ENCODE measurements around the gene RAI1.
A peak's percentile ranks its signal among the peaks of the same experiment; 100 is the strongest.

The RAI1 gene

GRCh38 chr17:17820046-17820445 lies 138.8 kb downstream of the RAI1 start:
- DNase-seq = no peak

DNA sequence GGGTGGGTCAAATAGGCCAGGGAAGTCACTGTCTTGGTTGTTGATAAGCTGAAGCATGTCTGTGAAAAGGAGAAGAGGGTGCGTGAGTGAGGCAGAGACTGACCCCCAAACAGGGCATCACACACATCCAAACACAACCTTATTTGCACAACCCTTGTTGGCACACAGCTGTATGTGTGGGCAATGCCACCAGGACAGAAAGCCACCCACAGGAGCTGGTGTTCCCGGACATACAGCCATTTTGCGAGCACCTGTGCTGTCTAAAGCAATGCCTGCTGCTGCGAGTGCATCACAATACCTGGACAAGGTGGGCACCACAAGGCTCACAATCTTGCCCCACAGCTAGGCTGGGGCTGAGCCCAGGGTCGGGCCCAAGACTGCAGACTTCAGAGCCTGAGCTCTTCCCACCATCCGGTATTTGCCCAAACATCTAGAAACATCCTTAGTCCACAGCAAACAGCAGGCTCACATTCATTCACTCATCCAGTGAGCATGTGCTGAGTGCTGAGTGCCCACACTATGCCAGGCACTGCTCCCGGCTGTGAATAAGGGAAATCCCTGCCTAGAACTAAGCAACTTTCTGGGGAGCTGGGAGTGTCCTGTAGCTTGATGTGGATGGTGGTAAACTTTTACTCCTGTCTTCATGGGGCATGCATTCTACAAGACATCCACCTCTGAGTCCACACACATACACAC lies 139.4 kb downstream of the RAI1 start:
- DNase-seq = no peak

DNA sequence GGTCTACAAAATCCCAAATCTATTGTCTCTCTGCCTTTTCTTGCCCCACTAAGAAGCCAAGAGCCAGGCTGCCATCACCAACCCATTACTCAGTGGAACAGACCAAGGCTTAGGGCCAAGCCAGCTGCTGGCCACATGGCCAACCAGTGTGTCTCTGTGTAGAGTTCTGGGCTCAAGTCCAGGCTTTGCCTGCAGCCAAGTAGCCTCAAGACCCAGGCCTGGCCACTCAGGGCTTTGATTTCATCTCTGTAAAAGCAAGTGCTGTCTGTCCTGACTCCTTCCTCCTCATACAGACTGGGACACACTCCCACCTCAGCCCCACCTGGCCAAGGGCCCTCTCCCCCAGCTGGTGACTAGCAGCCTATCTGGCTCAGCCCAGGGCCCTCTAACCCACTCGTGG lies 140.9 kb downstream of the RAI1 start:
- peak; percentile 35 for DNase-seq

GRCh38 chr17:17822616-17823015 lies 141.4 kb downstream of the RAI1 start:
- DNase-seq = no peak

DNA sequence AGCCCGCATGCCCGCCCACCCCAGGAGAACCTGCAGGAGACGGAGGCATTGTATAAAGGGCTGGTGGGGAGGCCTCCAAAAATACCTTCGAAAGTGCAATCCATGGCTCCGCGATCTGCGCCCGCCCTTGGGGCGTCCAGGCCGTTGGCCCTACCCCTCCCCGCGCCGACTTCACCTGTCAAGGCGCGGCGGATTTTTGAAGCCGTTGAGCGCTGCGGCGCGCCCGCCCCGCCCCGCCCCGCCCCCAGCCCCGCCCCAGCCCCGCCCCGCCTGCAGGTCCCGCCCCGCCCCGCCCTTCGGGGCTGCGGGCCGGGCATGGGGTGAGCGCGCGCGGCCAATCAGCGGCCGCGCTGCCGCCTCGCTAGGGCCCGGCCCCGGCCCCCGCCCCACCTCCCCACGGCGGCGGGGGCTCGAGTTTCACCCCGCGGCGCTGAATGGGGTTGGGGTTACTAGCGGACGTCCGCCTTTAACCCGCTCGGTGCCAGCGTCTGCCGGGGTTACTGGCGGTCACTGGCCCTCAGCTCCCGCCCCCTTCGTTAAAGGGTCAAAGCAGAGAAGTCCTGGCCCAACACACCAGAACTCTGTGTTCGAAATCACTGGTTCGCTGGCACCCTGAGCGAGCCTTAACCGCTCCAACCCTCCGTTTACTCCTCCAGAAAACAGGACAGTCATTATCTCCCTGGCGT lies 142.3 kb downstream of the RAI1 start:
- DNase-seq = peak; percentile 85

DNA sequence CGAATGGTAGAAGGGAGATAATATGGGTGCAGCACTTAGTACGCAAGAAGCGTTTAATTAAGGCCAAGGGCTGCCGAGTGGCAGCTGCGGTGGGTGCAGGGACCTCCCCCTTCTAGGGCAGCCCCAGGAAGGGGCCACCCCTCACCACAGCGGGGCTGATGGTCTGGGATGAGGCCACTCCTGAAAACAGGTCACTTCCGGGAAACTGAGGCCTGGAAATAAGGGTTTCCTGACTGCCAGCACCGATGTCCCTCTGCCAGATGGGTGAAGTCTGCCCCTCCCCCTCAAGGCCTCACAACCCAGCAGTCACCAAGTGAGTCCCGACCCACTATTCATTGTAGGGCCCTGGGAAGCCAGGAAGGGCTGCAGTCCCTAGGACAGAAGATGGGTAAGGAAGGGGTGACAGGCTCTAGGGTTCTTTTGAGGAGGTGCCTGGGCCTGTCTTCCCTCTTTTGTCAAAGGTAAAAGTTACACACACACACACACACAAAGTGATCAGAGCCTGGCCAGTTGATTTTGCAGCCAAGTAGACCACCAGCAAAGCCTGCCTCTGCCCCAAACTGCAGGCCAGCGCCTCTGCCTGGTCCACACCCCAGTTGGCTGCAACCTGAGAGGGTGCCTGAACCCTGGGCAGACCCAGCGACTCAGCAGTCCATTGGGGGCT lies 143.0 kb downstream of the RAI1 start:
- no peak for DNase-seq

DNA sequence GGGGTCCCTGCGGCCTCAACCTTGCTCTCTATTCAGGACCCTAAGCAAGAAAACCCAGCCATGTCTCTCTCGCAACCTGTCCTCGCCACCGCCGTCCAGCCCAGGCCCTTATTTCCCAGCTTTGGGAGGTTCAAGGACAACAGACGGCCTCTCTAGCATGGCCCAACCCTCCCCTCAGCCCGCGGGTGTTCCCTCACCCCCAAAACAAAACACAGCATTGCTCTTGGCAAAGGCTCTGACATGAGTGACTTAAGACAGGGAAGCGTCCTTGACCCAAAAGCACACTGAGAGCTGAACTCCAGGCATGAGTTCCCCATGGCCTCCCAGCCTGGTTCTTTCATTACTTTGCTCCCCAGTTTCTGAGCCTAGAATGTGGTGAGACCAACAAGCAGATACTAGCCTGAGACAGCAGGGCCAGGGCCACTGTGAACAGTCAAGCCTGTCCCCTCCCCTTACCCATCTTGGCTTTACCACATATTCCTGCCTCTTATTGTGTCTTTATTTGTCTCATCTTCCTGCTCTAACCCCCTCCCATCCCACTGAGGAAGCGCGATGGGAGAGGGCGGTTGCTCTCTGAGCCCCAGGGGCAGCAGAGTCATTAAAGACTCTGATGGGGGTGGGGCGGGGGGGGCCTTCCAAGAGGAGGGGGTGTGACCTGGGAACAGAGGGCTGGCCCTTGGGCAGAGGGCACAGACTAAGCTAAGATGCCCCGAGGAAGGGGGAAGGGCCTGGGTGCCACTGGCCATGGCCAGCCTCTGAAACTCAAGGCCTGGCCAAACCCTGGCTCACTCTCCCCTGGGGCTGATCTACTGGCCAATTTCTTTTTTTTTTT lies 143.7 kb downstream of the RAI1 start:
- no peak for DNase-seq

GRCh38 chr17:17826342-17826713 lies 145.1 kb downstream of the RAI1 start:
- DNase-seq = no peak

DNA sequence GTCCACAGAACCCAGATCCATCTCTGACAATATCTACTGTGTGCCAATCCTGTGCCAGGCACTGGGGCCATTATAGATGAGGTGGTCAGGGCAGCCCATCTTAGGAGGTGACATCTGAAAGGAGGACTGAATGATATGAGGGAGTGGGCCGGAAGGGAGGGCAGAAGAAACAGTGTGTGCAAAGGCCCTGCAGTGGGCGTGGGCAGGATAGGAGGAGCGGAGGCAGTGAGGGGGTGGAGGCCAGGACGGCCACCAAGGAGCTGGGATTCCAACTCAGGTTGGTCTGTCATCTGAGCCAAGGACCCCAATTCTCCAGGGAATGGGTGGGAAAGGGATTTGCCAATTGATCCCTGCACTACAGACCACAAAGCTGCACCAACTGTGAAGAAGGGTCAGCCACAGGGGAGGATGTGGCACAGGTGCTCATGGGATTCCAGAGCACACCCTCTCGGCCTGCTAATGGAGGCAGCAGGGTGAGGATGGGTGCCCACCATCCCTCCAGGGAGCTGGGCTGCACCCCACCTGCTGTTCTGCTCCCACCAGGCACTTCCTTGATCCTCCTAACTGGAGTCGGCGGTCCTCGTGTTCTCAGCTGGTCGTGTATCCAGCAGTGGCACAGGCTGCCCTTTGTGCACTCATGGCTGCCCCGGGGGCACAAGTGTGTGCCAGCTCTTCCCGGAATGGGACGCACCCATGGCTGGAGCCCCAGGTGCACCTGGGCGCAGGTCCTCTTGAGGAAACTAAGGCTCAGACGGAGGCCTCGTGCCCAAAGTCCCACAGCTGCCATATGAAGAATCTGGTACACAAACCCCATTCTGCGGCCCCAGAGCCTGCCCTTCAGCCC lies 145.9 kb downstream of the RAI1 start:
- no peak for DNase-seq

DNA sequence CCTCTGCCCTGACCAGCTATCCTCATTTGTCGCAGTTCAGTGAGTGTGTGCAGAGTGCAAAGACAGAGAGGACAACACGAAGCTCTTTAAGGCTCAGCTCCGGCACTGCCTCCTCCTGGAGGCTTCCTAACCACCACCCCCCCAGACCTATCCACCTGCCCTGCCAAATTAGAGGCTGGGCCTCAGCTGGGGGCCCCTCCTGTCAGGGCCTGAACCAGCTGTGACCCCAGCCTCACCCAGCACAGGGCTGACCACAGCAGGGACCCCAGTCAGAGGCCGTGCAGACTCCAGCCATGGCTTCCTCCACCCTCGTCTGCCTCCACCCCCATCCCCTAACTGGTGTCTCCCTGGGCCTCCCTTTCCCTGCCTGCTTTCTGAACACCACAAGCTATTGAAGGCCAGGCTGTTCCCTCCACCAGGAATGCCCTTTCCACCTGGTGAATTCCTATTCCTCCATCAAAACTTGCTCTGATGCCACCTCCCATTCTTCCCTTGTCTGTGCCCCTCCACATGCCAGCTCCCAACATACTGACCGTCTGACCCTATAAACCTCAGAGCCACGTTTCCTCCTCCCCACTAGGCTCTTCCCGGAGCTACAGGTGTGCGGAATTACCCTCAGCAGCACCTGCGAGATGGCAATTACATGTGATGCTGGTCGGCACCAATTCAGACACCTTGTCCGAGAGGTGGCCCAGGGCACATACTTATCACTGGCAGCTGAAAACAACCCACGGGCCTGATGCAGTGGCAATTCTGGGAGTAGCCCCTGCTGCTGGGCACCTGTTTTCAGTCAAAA lies 146.8 kb downstream of the RAI1 start:
- DNase-seq = no peak

- no peak for DNase-seq
Measured at GRCh38 chr17:17830269-17830567, 149.0 kb downstream of the RAI1 start.

- DNase-seq = no peak
Measured at GRCh38 chr17:17830740-17831207, 149.5 kb downstream of the RAI1 start.

GRCh38 chr17:17831208-17832031 lies 150.2 kb downstream of the RAI1 start:
- no peak for DNase-seq

- DNase-seq = no peak
Measured at GRCh38 chr17:17832032-17832363, 150.7 kb downstream of the RAI1 start.

DNA sequence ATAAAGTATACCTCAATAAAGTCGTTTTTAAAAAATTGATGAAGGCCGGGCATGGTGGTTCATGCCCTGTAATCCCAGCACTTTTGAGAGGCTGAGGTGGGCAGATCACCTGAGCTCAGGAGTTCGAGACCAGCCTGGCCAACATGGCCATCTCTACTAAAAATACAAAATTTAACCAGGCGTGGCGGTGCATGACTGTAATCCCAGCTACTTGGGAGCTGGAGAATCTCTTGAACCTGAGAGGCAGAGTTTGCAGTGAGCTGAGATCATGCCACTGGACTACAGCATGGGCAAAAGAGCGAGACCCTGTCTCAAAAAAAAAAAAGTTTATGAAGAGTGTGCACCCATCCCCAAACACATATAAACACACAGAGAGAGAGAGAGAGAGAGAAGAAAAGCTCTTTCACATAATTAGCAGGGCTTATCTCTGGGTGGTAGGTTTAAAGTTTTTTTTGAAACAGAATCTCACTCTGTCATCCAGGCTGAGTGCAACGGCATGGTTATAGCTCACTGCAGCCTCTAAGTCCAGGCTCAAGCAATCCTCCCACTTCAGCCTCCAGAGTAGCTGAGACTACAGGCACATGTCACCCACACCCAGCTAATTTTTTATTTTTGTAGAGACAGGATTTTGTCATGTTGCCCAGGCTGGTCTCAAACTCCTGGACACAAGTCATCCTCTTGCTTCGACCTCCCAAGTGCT lies 152.6 kb downstream of the RAI1 start:
- DNase-seq = no peak

GRCh38 chr17:17834974-17835373 lies 153.7 kb downstream of the RAI1 start:
- no peak for DNase-seq

DNA sequence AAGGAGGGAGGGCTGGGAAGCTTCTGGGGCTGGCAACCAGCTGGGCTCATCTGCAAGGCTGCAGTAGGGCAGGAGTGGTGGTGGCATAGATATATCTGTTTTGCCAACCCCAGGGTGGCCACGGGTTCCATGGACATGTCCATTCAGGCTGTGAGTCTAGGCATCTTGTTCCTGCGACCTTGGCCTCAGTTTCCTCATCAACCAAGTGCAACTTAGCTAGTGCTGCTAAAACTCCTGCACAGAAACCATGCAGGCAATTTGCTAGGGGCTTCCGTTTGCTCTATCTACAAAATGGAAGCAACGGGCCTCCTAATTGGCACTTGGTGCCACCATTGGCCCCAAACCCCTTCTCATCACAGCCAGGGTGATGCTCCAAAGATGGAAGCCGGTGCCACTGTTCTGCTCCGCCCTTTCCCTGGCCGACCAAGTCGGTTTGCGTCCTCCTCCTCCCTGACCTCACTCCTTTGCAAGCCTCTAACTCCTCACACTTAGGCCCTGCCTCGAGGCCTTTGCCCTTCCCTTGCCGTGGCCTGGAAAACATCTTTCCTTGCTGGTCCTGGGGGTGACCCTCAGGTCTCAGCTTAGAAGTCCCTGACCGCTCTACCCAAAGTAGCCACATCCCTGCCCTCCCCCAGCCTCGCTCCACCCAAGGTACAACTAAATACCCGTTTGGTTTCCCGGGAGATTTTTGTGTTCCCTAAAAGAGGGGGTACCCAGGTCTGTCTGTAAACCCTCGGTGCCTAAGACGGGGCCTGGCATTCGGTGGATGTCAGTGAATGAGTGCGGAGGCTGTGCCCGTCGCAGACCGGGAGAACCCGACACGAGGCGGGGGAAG lies 154.4 kb downstream of the RAI1 start:
- no peak for DNase-seq

DNA sequence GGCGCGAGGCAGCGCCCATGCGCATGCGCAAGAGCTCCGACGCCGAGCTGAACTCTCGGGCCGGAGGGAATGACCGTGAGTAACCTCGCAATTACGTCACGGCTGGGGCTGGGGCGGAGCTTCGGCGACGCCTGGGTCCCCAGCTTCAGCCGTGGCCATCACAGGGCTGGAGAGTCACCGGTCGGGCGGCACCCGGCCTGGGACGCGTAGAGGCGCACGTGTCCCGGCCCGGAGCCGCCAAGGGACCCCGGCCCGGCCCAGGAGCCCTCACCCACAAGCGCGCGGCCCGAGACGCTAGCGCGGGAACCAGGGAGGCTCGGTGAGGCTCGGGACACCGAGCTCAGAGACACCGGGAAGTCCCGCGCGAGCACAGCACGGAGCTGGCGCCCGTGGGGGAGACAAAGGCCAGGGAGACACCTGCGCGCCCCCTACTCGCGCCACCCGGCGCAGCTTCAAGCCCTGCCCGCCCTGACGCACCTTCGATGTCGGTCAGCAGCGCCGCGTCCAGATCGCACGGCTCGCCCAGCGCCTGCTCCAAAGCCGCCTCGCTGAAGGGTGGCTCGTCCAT lies 155.1 kb downstream of the RAI1 start:
- DNase-seq = peak; percentile 95

Data from fibroblast of skin of right biceps (primary cell).